Natural killer cell (primary cell): ENCODE results near the gene VWA3B. TPM values are rescaled to one million over a fixed set of nuclear protein-coding genes. Genes with fewer than 3 reads are reported as not detected.

Experiments used
- ATAC-seq, 3 donors: fragments of 150-1000 bp in 2 of 3; fragments of 200-7000 bp in 1 of 3; cut with Tn5 transposase; 1 replicate in 1 of 3; 2 replicates in 2 of 3; pipeline ENCODE4 v1.10.0; 2021; ENCODE audit warnings: mild to moderate bottlenecking in 2 of 3, moderate library complexity in 2 of 3
- DNase-seq, 2 donors: peaks; one replicate each; pipeline versions ENCODE4 v3.0.0 to v3.0.0-alpha.2; 2013 to 2021; ENCODE audit warnings: mixed read lengths in 1 of 2
- H3K27ac ChIP-seq: one replicate; pipeline ENCODE4 v1.5.1; 2013; ENCODE audit warnings: mild to moderate bottlenecking, low read length
- H3K27me3 ChIP-seq: one replicate; pipeline ENCODE4 v1.6.1; 2013; ENCODE audit warnings: low read length; ENCODE audit not compliant: control insufficient read depth, insufficient read depth
- H3K36me3 ChIP-seq: one replicate; pipeline ENCODE4 v1.6.1; 2013; ENCODE audit warnings: low read length; ENCODE audit not compliant: control insufficient read depth, insufficient read depth
- H3K4me1 ChIP-seq: one replicate; pipeline ENCODE4 v1.6.1; 2013; ENCODE audit warnings: low read length; ENCODE audit not compliant: control insufficient read depth, insufficient read depth
- H3K4me3 ChIP-seq: one replicate; pipeline ENCODE4 v1.5.1; 2013; ENCODE audit warnings: low read length
- H3K9me3 ChIP-seq: one replicate; pipeline ENCODE4 v1.6.1; 2013; ENCODE audit warnings: low read length; ENCODE audit not compliant: control insufficient read depth, insufficient read depth
- H3K27ac Mint-ChIP-seq, 2 donors: one replicate each; pipeline ENCODE4 v1.8.0; 2022; ENCODE audit warnings: mild to moderate bottlenecking in 2 of 2, mixed read lengths in 2 of 2, moderate library complexity in 1 of 2
- H3K27me3 Mint-ChIP-seq, 2 donors: one replicate each; pipeline ENCODE4 v1.8.0; 2022; ENCODE audit warnings: low read depth in 2 of 2, mixed read lengths in 2 of 2
- H3K36me3 Mint-ChIP-seq: one replicate; pipeline ENCODE4 v1.8.0; 2022; ENCODE audit warnings: mixed read lengths
- H3K4me1 Mint-ChIP-seq, 2 donors: one replicate each; pipeline ENCODE4 v1.8.0; 2022; ENCODE audit warnings: mixed read lengths in 2 of 2
- H3K4me3 Mint-ChIP-seq: one replicate; pipeline ENCODE4 v1.8.0; 2022; ENCODE audit warnings: mild to moderate bottlenecking, moderate library complexity, mixed read lengths
- H3K9me3 Mint-ChIP-seq, 2 donors: one replicate each; pipeline ENCODE4 v1.8.0; 2022; ENCODE audit warnings: mixed read lengths in 2 of 2
- CTCF ChIP-seq: fragments of 200-600 bp; IDR thresholded peaks from one replicate; pipeline ENCODE4 v1.8.0; 2022; ENCODE audit warnings: antibody characterized with exemption
- WGBS: methylation state at CpG from one replicate; pipeline ENCODE4 v1.1.7; 2013; ENCODE audit warnings: missing lambda C conversion rate; ENCODE audit not compliant: insufficient coverage; 5-methylcytosine and 5-hydroxymethylcytosine counted together
- intact Hi-C: fragments of 100-400 bp; cut with micrococcal nuclease; formaldehyde crosslinking; loops from one replicate; pipeline ENCODE4 v1.14.2; 2022
- total RNA-seq, 4 donors: library from RNA; stranded (reverse); fragments of 120-200 nt in 1 of 4; gene quantifications; one replicate each; pipeline versions ENCODE4 v1.2.3 to v1.2.4, GENCODE V29; 2013 to 2022

VWA3B gene
- total RNA-seq, 3 donors from 2014 or later (not counting 1 experiment from before 2014, with no cell fraction given): not detected

GRCh38 chr2:98216616-98217015, 129.6 kb downstream of the VWA3B start:
- Histone ChIP-seq H3K9me3 (peaks cover 3% of the 10 kb centered on the region), H3K27ac (no peak overlapping the region), H3K27me3 (peaks cover 6% of the 10 kb centered on the region), H3K4me1 (no peaks in the 10 kb centered on the region), H3K4me3 (no peak overlapping the region), H3K36me3 (no peaks in the 10 kb centered on the region)
- WGBS: 61% methylated on average over 4 of the region's 4 CpGs
- no peak for ATAC-seq
- intact Hi-C loops: no loop called here
- no peak for DNase-seq
- no peak overlapping the region for H3K27ac Mint-ChIP-seq
- peaks cover 29% of the 10 kb centered on the region in 2 donors for H3K27me3 Mint-ChIP-seq
- H3K4me3 Mint-ChIP-seq: no peak overlapping the region
- TF ChIP-seq CTCF: no peak
- H3K36me3 Mint-ChIP-seq: no peaks in the 10 kb centered on the region
- no peaks in the 10 kb centered on the region for H3K4me1 Mint-ChIP-seq
- H3K9me3 Mint-ChIP-seq: peaks cover 2 to 6% of the 10 kb centered on the region in 2 donors

GRCh38 chr2:98219152-98219551, 132.2 kb downstream of the VWA3B start:
- no peak for ATAC-seq
- H3K27me3 Mint-ChIP-seq: peaks cover 31 to 38% of the 10 kb centered on the region in 2 donors

DNA sequence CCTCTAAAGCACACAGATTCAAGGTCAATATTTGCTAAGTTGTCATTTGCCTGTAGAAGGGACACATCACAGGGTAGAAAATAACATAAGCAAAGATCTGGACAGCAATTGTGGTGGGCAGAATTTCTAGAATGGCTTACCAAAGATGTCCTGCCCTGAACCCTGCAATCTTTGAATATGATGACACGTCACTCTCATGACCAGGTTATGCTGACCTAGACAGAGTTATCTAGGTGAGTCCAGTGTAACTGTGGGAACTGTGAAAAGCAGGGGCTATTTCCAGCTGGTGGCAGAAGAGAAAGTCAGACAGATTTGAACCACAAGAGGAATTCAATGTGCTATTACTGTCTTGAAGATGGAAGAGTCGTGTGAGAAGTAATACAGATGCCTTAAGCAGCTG, 147.0 kb downstream of the VWA3B start:
- Histone ChIP-seq H3K27ac (no peak overlapping the region), H3K27me3 (no peaks in the 10 kb centered on the region), H3K36me3 (no peaks in the 10 kb centered on the region), H3K4me3 (no peak overlapping the region), H3K4me1 (no peaks in the 10 kb centered on the region), H3K9me3 (no peaks in the 10 kb centered on the region)
- intact Hi-C loops: no loop called here
- no peaks in the 10 kb centered on the region for H3K9me3 Mint-ChIP-seq
- no peaks in the 10 kb centered on the region for H3K36me3 Mint-ChIP-seq
- TF ChIP-seq CTCF: no peak
- no peak for ATAC-seq
- no peaks in the 10 kb centered on the region for H3K4me1 Mint-ChIP-seq
- DNase-seq: no peak
- WGBS: 81% methylated on average over 2 of the region's 2 CpGs
- H3K27me3 Mint-ChIP-seq: peaks cover 22 to 37% of the 10 kb centered on the region in 2 donors
- H3K27ac Mint-ChIP-seq: no peak overlapping the region
- H3K4me3 Mint-ChIP-seq: no peak overlapping the region

More at GRCh38 chr2:98219152-98219551, 132.2 kb downstream of the VWA3B start:
- Mint-ChIP-seq H3K4me1 (no peaks in the 10 kb centered on the region), H3K9me3 (peaks cover 2 to 6% of the 10 kb centered on the region in 2 donors), H3K4me3 (no peak overlapping the region), H3K36me3 (peaks cover 5% of the 10 kb centered on the region), H3K27ac (no peak overlapping the region)
- no peak for TF ChIP-seq CTCF
- Histone ChIP-seq H3K9me3 (peaks cover 3% of the 10 kb centered on the region), H3K27ac (no peak overlapping the region), H3K4me3 (no peak overlapping the region), H3K27me3 (peaks cover 10% of the 10 kb centered on the region), H3K36me3 (no peaks in the 10 kb centered on the region), H3K4me1 (no peaks in the 10 kb centered on the region)
- intact Hi-C loops: no loop called here
- no peak for DNase-seq
- 82% methylated on average over 3 of the region's 3 CpGs for WGBS

DNA sequence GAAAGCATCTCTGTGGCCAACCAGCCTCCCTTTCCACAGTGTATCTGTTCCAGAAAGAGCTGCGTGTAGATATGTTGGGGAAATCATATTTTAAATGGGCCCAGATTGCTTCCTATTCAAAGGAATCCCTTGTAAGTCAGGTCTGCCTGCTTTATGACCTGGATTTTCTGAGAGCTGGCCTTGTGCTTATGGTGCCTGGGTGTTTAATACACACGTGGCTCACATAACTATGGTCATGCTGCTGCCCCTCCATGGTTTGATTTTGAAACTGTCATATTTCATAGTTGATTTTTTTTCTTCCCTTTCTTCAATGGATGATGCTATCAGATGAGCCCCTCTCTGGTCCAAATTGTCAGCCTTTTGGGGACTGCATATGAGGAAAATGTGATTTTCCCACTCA, 147.8 kb downstream of the VWA3B start:
- Histone ChIP-seq H3K36me3 (no peaks in the 10 kb centered on the region), H3K27ac (no peak overlapping the region), H3K9me3 (no peaks in the 10 kb centered on the region), H3K4me3 (no peak overlapping the region), H3K27me3 (no peaks in the 10 kb centered on the region), H3K4me1 (no peaks in the 10 kb centered on the region)
- intact Hi-C loops: no loop called here
- Mint-ChIP-seq H3K9me3 (no peaks in the 10 kb centered on the region), H3K27me3 (peaks cover 22 to 39% of the 10 kb centered on the region in 2 donors), H3K36me3 (no peaks in the 10 kb centered on the region), H3K4me3 (no peak overlapping the region), H3K27ac (no peak overlapping the region), H3K4me1 (no peaks in the 10 kb centered on the region)
- no peak for TF ChIP-seq CTCF
- ATAC-seq (no peak), DNase-seq (no peak)
- 57% methylated on average over 2 of the region's 2 CpGs for whole genome bisulfite sequencing
